Superior temporal gyrus (tissue), 1 donor: ENCODE data around the gene DNAJB2.
"Not testable (repeated sequence)": the region's sequence is repeated elsewhere in the genome, so short reads cannot be mapped to it uniquely, and the experiment has no call there.

Experiments used
- DNase-seq: peaks from one replicate; pipeline ENCODE4 v3.0.0-alpha.2; 2016; ENCODE audit errors: extremely low spot score

Gene DNAJB2

DNA sequence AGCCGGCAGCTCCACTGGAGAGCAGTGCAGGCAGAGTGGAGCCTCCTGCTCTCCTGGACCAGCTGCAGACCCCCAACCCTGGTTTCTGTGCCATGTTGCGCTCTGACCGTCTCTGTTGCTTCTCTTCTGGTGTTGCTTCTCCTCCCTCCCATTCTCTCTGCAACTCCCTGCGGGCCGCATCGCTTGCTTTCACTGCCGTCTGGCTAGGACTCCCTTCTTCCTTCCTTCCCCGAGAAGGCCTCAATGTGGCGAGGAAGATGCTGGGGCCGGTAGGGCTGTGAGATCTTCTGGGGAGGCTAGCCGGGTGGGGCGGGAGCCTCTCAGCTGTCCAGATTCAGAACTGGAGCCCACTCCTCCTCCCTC is 6.2 kb downstream of the DNAJB2 start:
- DNase-seq = no peak

GRCh38 chr2:219285894-219286425 is 6.8 kb downstream of the DNAJB2 start:
- DNase-seq = peak; percentile 72

- peak; percentile 66 for DNase-seq
Observed at GRCh38 chr2:219286436-219287115, 7.4 kb downstream of the DNAJB2 start.

- not testable (repeated sequence) for DNase-seq
Observed at GRCh38 chr2:219287116-219287440, 7.9 kb downstream of the DNAJB2 start.

- no peak for DNase-seq
Observed at GRCh38 chr2:219287580-219288265, 8.6 kb downstream of the DNAJB2 start.

DNA sequence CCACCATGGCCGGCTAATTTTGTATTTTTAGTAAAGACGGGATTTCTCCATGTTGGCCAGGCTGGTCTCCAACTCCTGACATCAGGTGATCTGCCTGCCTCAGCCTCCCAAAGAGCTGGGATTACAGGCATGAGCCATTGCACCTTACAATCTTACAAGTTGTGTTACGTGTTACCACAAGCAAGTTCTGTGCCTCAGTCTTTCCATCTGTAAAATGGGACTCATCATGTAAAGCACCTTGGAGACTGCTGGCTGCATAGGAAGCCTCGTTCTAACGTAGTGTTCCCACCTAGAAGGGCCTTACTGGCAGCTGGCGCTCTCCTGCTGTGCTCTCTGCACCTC is 10.0 kb downstream of the DNAJB2 start:
- DNase-seq = no peak

- DNase-seq = peak; percentile 95
Observed at GRCh38 chr2:219289537-219290361, 10.6 kb downstream of the DNAJB2 start.

- DNase-seq = no peak
Observed at GRCh38 chr2:219290381-219291171, 11.4 kb downstream of the DNAJB2 start.

GRCh38 chr2:219291394-219291793 is 12.2 kb downstream of the DNAJB2 start:
- DNase-seq = no peak

GRCh38 chr2:219291910-219292490 is 12.8 kb downstream of the DNAJB2 start:
- no peak for DNase-seq

- DNase-seq = no peak
Observed at GRCh38 chr2:219292616-219293015, 13.4 kb downstream of the DNAJB2 start.

DNA sequence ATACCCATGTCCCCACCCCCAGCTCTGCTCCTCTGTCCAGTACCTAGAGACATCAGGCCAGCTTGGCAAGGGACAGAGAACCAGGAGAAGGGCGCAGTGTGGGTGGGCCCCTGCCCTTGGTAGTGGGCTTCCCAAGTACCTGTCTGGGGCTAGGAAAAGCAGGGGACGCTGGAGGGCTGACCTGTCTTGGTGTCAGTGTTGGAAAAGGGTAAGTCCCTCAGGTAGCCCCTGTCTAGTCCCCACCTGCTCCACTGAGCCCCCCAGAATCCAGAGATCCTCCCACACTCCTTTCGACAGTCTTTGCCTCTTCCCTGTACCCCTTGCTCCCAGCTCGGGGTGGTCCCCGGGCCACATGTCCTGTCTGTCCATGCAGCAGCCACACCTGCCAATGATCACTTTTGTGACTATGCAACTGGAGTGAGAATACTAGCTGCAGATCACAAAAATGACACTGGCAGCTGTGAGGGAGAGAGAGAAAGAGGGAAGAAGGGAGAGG is 14.6 kb downstream of the DNAJB2 start:
- DNase-seq = no peak

DNA sequence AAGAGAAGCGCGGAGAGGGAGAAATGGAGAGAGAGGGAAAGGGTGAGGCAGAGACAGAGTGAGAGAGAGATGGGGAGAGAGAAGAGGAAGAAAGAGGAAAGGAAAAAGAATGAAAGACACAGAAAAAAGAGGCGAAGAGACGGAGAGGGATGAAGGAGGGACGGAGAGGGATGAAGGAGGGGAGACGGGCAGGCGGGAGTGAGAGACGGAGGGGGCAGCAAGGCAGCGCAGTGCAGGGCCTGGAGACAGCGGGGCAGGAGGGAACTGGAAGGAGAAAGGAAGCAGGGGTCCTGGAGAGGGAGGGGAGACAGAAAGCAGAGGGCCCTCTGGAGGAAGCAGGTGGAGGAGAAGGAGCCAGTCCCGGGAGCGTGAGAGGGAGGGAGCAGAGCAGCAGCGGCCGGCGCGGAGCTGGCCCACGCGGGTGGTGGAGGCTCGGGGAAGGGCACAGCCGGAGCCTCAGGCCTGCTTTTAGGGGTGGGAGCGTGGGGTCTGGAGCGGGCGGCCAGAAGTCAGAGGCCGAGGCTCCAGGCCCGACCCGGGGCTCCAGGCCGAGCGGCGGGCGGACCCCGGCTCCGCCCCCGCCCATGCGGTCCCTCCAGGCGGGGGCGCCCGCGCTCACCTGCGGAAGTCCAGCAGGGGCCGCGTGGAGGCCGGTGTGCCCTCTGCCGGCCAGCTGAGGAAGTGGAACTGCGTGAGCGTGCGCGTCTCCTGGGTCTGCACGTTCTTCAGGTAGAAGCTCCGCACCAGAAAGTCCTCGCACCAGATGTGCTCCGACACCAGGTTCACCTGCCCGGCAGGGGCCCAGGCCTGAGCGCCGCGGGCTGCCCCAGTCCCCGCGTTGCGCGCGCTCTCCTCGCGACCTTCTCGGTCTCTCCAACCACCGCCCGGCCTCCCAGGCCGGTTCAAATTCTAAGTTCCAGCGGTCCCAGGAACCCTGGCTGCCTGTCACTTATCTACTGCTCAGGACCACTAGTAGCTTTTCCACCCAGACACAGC is 15.5 kb downstream of the DNAJB2 start:
- peak; percentile 86 for DNase-seq

DNA sequence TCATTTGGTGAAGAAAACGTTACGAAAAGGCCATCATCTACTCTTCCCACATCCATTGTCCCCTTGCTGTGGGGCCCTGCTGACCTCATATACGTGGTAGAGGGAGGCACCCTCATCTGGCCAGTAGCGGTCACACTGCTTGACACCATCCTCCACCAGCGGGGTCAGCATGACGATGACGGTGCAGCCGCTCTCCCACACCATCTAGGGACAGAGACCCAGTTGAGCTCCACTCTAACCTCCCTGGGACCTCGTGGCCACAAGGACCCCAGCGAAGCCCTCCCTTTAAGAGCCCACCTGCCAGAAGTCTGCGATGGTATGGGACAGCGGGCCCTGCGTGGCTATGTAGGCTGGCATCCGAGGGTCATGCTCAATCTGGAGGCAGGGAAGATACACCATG is 17.0 kb downstream of the DNAJB2 start:
- no peak for DNase-seq

DNA sequence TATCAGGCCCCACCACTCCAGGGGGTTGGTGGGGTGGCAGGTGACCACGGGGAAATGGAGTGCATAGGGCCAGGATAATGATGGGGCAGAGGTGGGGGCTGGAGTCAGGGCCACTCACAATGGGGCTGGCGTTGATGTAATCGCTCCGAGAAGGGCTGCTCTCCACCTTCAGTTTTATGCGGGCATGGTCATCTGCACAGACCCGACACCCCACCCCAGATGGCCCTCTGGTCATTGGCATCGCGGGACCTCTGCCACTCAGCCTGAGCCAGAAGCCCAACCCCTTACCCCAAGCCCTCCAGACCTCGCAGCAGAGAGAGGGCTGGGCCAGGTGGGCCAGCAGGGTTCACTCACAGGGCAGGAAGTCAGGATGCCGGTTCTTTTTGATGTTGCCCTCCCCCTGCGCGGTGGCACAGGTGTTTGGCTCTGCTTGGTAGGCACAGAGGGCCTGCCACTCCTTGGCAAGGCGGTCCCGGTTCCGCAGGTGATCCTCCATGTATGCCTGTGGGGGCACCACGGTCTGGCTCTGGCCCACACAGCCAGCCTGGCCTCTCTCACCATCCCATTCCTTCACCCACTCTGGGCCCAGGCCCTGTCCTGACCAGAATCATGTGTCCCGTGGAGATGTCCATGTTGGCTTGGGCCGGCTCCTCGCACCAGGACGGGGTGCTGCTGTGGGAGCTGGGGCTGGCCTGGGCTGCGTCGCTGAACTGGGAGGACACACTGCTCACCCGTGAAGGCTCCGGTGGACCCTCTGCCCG is 17.6 kb downstream of the DNAJB2 start:
- no peak for DNase-seq

- DNase-seq = no peak
Observed at GRCh38 chr2:219297766-219298456, 18.7 kb downstream of the DNAJB2 start.

GRCh38 chr2:219298759-219299371 is 19.7 kb downstream of the DNAJB2 start:
- DNase-seq = peak; percentile 90

DNA sequence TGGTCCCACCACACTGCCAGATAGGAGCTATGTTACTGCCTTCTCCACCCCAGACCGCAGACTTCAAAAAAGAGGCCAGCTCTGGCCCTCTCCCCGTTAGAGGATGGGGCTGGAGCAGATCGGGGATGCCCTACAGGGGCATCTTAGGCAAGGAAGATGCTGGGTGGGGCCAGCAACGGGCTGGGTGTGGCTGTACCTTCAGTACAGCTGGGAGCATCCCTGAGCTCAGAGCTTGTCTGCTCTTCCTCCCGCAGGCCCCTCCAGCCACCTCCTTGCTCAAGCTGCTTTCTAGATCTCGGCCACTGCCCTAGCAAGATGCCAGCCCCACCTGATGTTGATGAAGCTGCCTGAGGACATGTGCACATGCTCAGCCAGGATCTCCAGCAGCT is 20.2 kb downstream of the DNAJB2 start:
- no peak for DNase-seq
